ENCODE results near the gene LONP1.
"Not testable (repeated sequence)": the region's sequence is repeated elsewhere in the genome, so short reads cannot be mapped to it uniquely, and the experiment has no call there.

LONP1 gene

GRCh38 chr19:5692723-5693194 lies 27.2 kb downstream of the LONP1 start:
- no peak for DNase-seq

DNA sequence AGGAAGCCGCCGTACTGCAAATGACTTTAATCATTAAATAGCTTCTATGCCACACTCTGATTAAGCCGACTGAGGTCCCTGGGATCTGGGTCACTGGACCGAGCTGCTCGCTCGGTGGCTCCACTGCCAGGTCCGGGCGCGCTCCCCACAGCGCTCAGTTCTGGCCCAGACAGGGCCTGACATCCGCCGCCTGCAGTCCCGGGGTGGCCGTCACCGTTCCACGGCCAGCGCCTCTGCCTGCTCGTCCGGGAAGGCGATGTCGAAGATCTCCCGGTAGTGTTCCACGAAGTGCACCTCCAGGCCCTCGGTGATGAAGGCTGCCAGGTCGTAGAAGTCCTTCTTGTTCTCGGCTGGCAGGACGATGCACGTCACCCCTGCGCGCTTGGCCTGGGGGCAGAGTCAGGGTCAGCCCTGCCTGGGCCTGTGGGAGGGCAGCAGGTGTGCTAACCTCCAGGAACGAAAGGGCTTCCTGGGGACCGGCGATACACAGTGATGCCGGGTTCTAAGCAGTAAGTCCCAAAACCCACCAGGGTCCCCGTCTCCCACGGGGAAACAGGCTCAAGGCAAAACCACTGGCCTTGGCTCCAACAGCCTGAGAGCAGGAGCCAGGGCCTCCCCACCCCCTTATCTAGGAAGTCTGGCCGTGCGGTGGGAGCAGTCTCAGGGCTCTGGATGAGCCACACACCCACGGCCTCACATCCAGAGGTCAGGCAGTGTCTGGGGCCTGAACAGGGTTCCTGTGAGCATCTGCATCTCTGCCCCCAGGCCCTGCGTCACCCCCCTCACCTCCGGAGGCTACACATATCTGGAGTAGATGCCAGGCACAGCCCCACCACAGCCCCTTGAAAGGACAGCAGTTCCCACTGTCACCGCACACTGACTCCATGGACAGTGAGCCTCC lies 27.9 kb downstream of the LONP1 start:
- no peak for DNase-seq

- DNase-seq: peak; percentile 49
These were observed 28.8 kb downstream of the LONP1 start for GRCh38 chr19:5690955-5691821.

- peak; percentile 96 for DNase-seq
These were observed 29.6 kb downstream of the LONP1 start, which contains the start of gene RPL36 for GRCh38 chr19:5690125-5690954. RPL36 (plus strand) TSS chr19:5690295; CDS start chr19:5690508, 213 bp downstream.

DNA sequence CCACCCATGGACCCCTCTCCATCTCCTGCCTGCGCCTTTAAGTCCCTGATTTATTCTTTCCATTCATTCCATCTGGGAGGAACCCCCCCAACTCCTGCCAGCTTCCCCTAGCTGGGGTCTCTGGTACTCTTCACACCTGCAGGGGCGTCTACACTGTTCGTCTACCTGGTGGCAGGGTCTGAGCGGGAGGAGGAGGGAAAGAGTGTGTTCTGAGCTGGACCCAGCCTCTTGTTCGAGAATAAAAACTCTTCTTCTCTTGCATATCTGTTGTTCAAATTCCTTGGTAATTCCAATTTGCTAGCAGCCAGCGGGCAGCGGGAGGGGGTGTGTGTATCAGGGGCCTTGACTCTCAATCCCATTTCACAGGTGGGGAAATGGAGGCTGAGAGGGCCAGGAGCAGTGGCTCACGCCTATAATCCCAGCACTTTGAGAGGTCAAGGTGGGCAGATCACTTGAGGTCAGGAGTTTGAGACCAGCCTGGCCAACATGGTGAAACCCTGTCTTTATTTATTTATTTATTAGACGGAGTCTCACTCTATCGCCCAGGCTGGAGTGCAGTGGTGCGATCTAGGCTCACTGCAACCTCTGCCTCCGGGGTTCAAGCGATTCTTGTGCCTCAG lies 31.6 kb downstream of the LONP1 start:
- not testable (repeated sequence) for DNase-seq

DNA sequence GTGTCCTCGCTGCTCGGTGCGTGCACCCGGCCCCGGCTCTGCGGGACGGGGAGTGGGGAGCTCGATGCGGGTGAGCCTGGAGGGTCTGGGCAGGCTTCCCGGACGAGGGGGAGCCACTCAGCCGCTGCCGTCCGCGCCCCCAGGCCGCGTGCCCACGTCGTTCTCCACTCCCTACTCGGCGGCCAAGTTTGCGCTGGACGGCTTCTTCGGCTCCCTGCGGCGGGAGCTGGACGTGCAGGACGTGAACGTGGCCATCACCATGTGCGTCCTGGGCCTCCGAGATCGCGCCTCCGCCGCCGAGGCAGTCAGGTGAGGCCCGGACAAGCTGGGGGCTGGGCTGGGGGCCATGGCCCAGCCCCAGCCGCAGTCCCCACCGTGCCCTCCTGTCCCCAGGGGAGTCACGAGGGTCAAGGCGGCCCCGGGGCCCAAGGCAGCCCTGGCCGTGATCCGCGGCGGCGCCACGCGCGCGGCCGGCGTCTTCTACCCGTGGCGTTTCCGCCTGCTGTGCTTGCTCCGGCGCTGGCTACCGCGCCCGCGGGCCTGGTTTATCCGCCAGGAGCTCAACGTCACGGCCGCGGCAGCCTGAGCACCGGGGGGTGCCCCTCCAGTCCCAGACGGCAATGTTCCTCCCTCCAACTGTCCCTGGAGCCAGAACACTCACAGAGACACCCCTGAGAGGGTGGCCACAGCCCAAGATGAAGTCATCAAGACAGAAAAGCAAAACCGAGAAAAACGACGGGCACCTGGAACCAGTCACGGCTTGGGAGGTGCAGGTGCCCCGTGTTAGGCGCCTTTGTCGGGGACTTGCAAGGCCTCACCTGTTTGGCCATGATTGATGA lies 32.4 kb downstream of the LONP1 start:
- DNase-seq: no peak

GRCh38 chr19:5686647-5687359 lies 33.1 kb downstream of the LONP1 start:
- peak; percentile 75 for DNase-seq

- DNase-seq: no peak
These were observed 33.7 kb downstream of the LONP1 start for GRCh38 chr19:5686326-5686646.

GRCh38 chr19:5684694-5685430 lies 35.1 kb downstream of the LONP1 start:
- no peak for DNase-seq

GRCh38 chr19:5683177-5683886 lies 36.6 kb downstream of the LONP1 start:
- no peak for DNase-seq

DNA sequence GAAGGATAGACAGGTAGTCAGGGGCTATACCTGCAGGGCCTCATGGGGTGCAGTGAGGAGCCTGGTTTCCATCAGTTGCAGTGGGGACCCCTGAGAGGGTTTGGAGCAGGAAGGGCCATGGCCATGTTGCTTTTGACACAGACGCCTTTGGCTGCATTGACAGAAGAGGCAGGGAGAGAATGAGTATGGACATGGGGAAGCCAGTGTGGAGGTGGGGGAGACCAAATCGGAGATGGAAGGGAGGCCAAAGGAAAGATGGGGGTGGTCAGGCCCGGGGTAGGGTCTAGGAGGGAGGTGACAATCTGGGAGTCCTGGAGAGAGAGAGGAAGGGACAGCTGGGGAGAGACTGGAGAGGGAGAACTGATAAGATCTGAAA lies 37.9 kb downstream of the LONP1 start:
- no peak for DNase-seq

- DNase-seq: no peak
These were observed 38.4 kb downstream of the LONP1 start for GRCh38 chr19:5681391-5682106.

GRCh38 chr19:5680437-5681368 lies 39.2 kb downstream of the LONP1 start, which contains the start of the genes HSD11B1L and MICOS13:
HSD11B1L (plus strand) TSS chr19:5681027; CDS start chr19:5684833, 3,806 bp downstream.
MICOS13 (minus strand) TSS chr19:5680516; CDS start chr19:5680486, 30 bp downstream.
- DNase-seq: peak; percentile 96

DNA sequence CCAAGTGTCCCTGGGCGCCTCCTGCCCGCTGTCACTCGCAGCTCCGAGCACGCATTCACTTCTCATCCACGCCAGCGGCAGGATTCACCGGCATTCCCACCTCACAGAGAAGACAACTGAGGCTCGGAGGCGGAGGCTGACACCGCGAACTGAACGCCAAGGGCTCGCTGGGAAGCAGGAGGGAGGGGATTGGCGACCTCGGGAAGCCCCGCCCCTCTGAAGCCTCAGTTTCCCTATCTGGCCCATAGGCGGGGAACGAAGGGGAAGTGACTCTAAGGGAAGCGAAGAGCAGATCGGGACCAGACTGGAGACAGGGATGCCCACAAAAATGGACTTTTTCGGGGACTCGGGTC lies 39.9 kb downstream of the LONP1 start:
- no peak for DNase-seq

- no peak for DNase-seq
These were observed 40.5 kb downstream of the LONP1 start for GRCh38 chr19:5679289-5680083.

DNA sequence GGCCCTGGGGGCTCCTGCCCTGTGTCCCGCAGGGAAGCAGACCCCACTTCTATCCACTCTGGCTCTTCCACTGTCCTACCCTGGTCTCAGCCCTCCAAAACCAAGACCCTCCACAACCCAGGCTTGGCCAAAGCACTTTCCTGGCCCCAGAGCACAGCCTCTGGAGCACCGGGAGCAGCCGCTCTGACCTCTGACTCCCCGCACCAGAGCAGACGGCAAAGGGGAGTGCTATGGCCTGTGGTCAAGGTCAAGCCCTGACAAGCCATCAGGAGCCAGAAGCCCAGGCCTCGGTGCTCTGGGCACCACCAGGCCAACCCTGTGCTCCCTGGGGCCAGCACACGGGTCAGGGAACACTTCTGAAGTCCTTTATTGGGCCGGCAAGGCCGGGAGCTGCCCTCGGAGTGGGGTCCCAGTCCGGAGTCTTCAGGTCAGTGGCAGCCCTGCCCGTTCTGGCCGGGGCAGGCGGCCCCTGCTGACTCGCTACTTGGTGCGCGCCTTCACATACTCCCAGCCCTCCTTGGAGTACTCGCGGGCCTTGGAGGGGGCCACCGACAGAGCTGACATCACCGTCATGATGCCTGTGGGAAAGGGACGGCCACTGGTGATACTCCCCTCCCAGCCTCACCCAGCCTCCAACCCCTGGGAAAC lies 41.8 kb downstream of the LONP1 start:
- DNase-seq: no peak
